ENCODE data around the gene DDA1. TPM values are rescaled to one million over a fixed set of nuclear protein-coding genes. Genes with fewer than 3 reads are reported as not detected.

The DDA1 gene
- total and polyA plus RNA-seq, 7 experiments from 2014 or later, result 19.7 to 41.9 (median 37.2) TPM

Other genes with a start within 250 kb of the DDA1 start
- gene HAUS8, start 234.1 kb upstream of the DDA1 start, total RNA-seq, result 10 to 100 TPM; 16.7 to 31.5 (median 19.3) TPM
- 10 to 100 TPM in 1 of 2 donors, 1 to 10 TPM in 1; 9.4 to 11.5 TPM for gene HAUS8, start 234.1 kb upstream of the DDA1 start, polyA plus RNA-seq
- gene MYO9B, start 233.8 kb upstream of the DDA1 start, total RNA-seq, result 100 to 1,000 TPM; 154 to 297 (median 205) TPM
- gene MYO9B, start 233.8 kb upstream of the DDA1 start, polyA plus RNA-seq, result 10 to 100 TPM in 1 of 2 donors, 1 to 10 TPM in 1; 5.6 to 26.2 TPM
- gene USE1, start 94.2 kb upstream of the DDA1 start, total RNA-seq, result 10 to 100 TPM; 24.7 to 51.1 (median 30.5) TPM
- gene USE1, start 94.2 kb upstream of the DDA1 start, polyA plus RNA-seq, result 10 to 100 TPM; 63.1 to 68.3 TPM
- gene OCEL1, start 83.3 kb upstream of the DDA1 start, total RNA-seq, result 10 to 100 TPM; 21.8 to 32.8 (median 29.8) TPM
- gene OCEL1, start 83.3 kb upstream of the DDA1 start, polyA plus RNA-seq, result 10 to 100 TPM; 37.7 to 41.1 TPM
- 1 to 10 TPM; 2.2 to 7.8 (median 7.0) TPM for gene NR2F6, start 63.6 kb upstream of the DDA1 start, total RNA-seq
- 1 to 10 TPM; 1.4 to 1.8 TPM for gene NR2F6, start 63.6 kb upstream of the DDA1 start, polyA plus RNA-seq
- 1 to 10 TPM in 1 of 5 experiments, under 1 TPM in 4; 0.22 to 1.2 (median 0.36) TPM for gene USHBP1, start 44.8 kb upstream of the DDA1 start, total RNA-seq
- under 1 TPM in 1 of 2 donors, not detected in 1; 0.61 TPM for gene USHBP1, start 44.8 kb upstream of the DDA1 start, polyA plus RNA-seq
- gene BABAM1, start 42.1 kb upstream of the DDA1 start, total RNA-seq, result 100 to 1,000 TPM in 2 of 5 experiments, 10 to 100 TPM in 3; 72.4 to 111 (median 95.6) TPM
- gene BABAM1, start 42.1 kb upstream of the DDA1 start, polyA plus RNA-seq, result 100 to 1,000 TPM in 1 of 2 donors, 10 to 100 TPM in 1; 94.9 to 110 TPM
- gene ANKLE1, start 27.7 kb upstream of the DDA1 start, total RNA-seq, result 1 to 10 TPM; 2.3 to 5.5 (median 3.4) TPM
- gene ANKLE1, start 27.7 kb upstream of the DDA1 start, polyA plus RNA-seq, result under 1 TPM in 1 of 2 donors, not detected in 1; 0.29 TPM
- gene ABHD8, start 6.1 kb upstream of the DDA1 start, total RNA-seq, result 10 to 100 TPM in 2 of 5 experiments, 1 to 10 TPM in 3; 7.0 to 12.3 (median 9.5) TPM
- 10 to 100 TPM in 1 of 2 donors, 1 to 10 TPM in 1; 7.5 to 12.4 TPM for gene ABHD8, start 6.1 kb upstream of the DDA1 start, polyA plus RNA-seq
- gene MRPL34, start 3.7 kb upstream of the DDA1 start, total RNA-seq, result 10 to 100 TPM; 37.0 to 76.0 (median 73.3) TPM
- 100 to 1,000 TPM; 203 to 217 TPM for gene MRPL34, start 3.7 kb upstream of the DDA1 start, polyA plus RNA-seq
- 10 to 100 TPM; 12.9 to 22.3 (median 16.9) TPM for gene ANO8, start 25.3 kb downstream of the DDA1 start, total RNA-seq
- under 1 TPM; 0.26 to 0.30 TPM for gene ANO8, start 25.3 kb downstream of the DDA1 start, polyA plus RNA-seq
- gene GTPBP3, start 28.0 kb downstream of the DDA1 start, total RNA-seq, result 10 to 100 TPM; 29.6 to 59.8 (median 40.4) TPM
- gene GTPBP3, start 28.0 kb downstream of the DDA1 start, polyA plus RNA-seq, result 10 to 100 TPM in 1 of 2 donors, 1 to 10 TPM in 1; 5.1 to 15.9 TPM
- under 1 TPM in 3 of 5 experiments, not detected in 2; 0.24 to 0.43 (median 0.42) TPM for gene PLVAP, start 67.8 kb downstream of the DDA1 start, total RNA-seq
- not detected for gene PLVAP, start 67.8 kb downstream of the DDA1 start, polyA plus RNA-seq
- gene CCDC194, start 84.6 kb downstream of the DDA1 start, total RNA-seq, result 1 to 10 TPM in 4 of 5 experiments, under 1 TPM in 1; 0.47 to 4.8 (median 2.3) TPM
- not detected for gene CCDC194, start 84.6 kb downstream of the DDA1 start, polyA plus RNA-seq
- 100 to 1,000 TPM in 1 of 5 experiments, 10 to 100 TPM in 4; 29.9 to 221 (median 57.1) TPM for gene BST2, start 96.1 kb downstream of the DDA1 start, total RNA-seq
- 100 to 1,000 TPM; 105 to 115 TPM for gene BST2, start 96.1 kb downstream of the DDA1 start, polyA plus RNA-seq
- gene MVB12A, start 110.5 kb downstream of the DDA1 start, total RNA-seq, result 10 to 100 TPM; 19.5 to 45.1 (median 33.3) TPM
- 10 to 100 TPM; 26.8 to 31.3 TPM for gene MVB12A, start 110.5 kb downstream of the DDA1 start, polyA plus RNA-seq
- not detected for gene TMEM221, start 139.1 kb downstream of the DDA1 start, total RNA-seq
- not detected for gene TMEM221, start 139.1 kb downstream of the DDA1 start, polyA plus RNA-seq
- gene NXNL1, start 151.4 kb downstream of the DDA1 start, total RNA-seq, result not detected
- not detected for gene NXNL1, start 151.4 kb downstream of the DDA1 start, polyA plus RNA-seq
- 10 to 100 TPM in 4 of 5 experiments, 1 to 10 TPM in 1; 3.1 to 15.1 (median 11.0) TPM for gene SLC27A1, start 161.0 kb downstream of the DDA1 start, total RNA-seq
- 1 to 10 TPM; 5.0 to 8.2 TPM for gene SLC27A1, start 161.0 kb downstream of the DDA1 start, polyA plus RNA-seq
- gene PGLS, start 202.1 kb downstream of the DDA1 start, total RNA-seq, result 10 to 100 TPM; 53.3 to 83.3 (median 74.1) TPM
- 10 to 100 TPM; 67.0 to 77.1 TPM for gene PGLS, start 202.1 kb downstream of the DDA1 start, polyA plus RNA-seq
- gene COLGALT1, start 246.1 kb downstream of the DDA1 start, total RNA-seq, result 10 to 100 TPM; 50.1 to 70.6 (median 61.3) TPM
- gene COLGALT1, start 246.1 kb downstream of the DDA1 start, polyA plus RNA-seq, result 10 to 100 TPM; 13.2 to 23.8 TPM

Measured in naive thymus-derived CD4-positive, alpha-beta T cell (primary cell).